ENCODE results near the gene YAP1.

DNA sequence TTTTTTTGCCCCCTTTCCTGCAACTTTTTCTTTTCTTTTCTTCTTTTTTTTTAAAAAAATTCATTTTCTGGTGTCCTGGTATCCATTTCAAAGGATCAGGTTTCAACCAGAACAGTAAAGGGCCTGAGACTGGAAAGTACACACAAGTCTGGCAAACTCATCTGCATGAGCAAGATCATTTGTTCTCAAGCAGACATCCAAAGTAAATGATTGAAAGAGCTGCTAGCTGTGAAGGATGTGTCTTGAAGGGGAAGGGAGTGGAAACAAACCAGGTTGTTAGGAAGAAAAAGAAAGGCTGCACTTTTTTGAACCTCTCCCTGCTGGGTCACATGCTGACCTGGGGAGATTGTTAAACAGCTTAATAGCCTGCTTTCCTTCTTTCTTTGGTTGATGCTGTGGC, 5.3 kb downstream of the YAP1 start:
- TF ChIP-seq, protein P1, sequence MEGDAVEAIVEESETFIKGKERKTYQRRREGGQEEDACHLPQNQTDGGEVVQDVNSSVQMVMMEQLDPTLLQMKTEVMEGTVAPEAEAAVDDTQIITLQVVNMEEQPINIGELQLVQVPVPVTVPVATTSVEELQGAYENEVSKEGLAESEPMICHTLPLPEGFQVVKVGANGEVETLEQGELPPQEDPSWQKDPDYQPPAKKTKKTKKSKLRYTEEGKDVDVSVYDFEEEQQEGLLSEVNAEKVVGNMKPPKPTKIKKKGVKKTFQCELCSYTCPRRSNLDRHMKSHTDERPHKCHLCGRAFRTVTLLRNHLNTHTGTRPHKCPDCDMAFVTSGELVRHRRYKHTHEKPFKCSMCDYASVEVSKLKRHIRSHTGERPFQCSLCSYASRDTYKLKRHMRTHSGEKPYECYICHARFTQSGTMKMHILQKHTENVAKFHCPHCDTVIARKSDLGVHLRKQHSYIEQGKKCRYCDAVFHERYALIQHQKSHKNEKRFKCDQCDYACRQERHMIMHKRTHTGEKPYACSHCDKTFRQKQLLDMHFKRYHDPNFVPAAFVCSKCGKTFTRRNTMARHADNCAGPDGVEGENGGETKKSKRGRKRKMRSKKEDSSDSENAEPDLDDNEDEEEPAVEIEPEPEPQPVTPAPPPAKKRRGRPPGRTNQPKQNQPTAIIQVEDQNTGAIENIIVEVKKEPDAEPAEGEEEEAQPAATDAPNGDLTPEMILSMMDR (conservative IDR thresholded peaks at IDR 0.05; ENCODE audit: low read depth, low read length), result no peak
- TF ChIP-seq EZH2 (IDR thresholded peaks at IDR 0.05; ENCODE audit: borderline replicate concordance, low read depth, low read length, poor library complexity, severe bottlenecking), result no peak
